AG04450 (cell line): ENCODE data around the gene ABTB2. TPM values are rescaled to one million over a fixed set of nuclear protein-coding genes. Genes with fewer than 3 reads are reported as not detected.

Source experiments
- CTCF ChIA-PET: fragments of 300-600, 350-600 bp; formaldehyde crosslinking; extraction: SDS; loops from one replicate; lab custom pipeline; 2022; ENCODE audit warnings: antibody characterized with exemption, inconsistent platforms; lab: Charles Lee
- POLR2A ChIA-PET: fragments of 350-600 bp; formaldehyde crosslinking; extraction: SDS; loops from one replicate; lab custom pipeline; 2021; ENCODE audit warnings: antibody characterized with exemption, inconsistent platforms; lab: Yijun Ruan, JAX
- DNase-seq: peaks from one replicate; pipeline ENCODE4 v3.0.0-alpha.2; 2011; ENCODE audit warnings: low read depth, low spot score
- H3K27ac ChIP-seq: one replicate; pipeline ENCODE4 v1.5.1; 2012; ENCODE audit warnings: low read depth, low read length, control low read depth
- H3K27me3 ChIP-seq: one replicate; pipeline ENCODE4 v1.6.0; 2012; ENCODE audit warnings: low read length; ENCODE audit not compliant: control insufficient read depth, insufficient read depth
- H3K4me3 ChIP-seq: 2 replicates; pipeline ENCODE4 v1.5.1; 2011; ENCODE audit warnings: mild to moderate bottlenecking, low read depth, low read length, control low read depth
- H3K9me3 ChIP-seq: 2 replicates; pipeline ENCODE4 v1.5.1; 2012; ENCODE audit warnings: low read length; ENCODE audit not compliant: control insufficient read depth, insufficient read depth
- CTCF ChIP-seq: IDR thresholded peaks from 2 replicates; pipeline ENCODE4 v1.5.1; 2011; ENCODE audit warnings: low read depth, low read length, control low read depth, inconsistent platforms
- polyA plus RNA-seq: library from polyadenylated mRNA; depleted of rRNA; stranded (reverse); fragments of >200 nt; gene quantifications from 2 replicates; pipeline ENCODE4 v1.2.3, GENCODE V29; 2011

Gene ABTB2
- polyA plus RNA-seq, 1 experiment, result 0.43 TPM

GRCh38 chr11:34233215-34233614 lies 124.6 kb downstream of the ABTB2 start:
- CTCF ChIA-PET, result no interaction called here
- no peak for TF ChIP-seq CTCF
- DNase-seq, result no peak
- Histone ChIP-seq H3K4me3 (no peak overlapping the region), H3K9me3 (no peaks in the 10 kb centered on the region), H3K27me3 (peaks cover 8% of the 10 kb centered on the region), H3K27ac (no peak overlapping the region)
- POLR2A ChIA-PET, result no interaction called here

- Histone ChIP-seq H3K27me3 (peaks cover 8% of the 10 kb centered on the region), H3K4me3 (no peak overlapping the region), H3K9me3 (no peaks in the 10 kb centered on the region), H3K27ac (no peak overlapping the region)
- ChIA-PET POLR2A (no interaction called here), CTCF (no interaction called here)
- no peak for TF ChIP-seq CTCF
- no peak for DNase-seq
These were observed 125.0 kb downstream of the ABTB2 start for GRCh38 chr11:34232807-34233206.

GRCh38 chr11:34226210-34226609 lies 131.6 kb downstream of the ABTB2 start:
- TF ChIP-seq CTCF, result no peak
- ChIA-PET POLR2A (no interaction called here), CTCF (no interaction called here)
- Histone ChIP-seq H3K27ac (no peak overlapping the region), H3K27me3 (peaks cover 10% of the 10 kb centered on the region), H3K9me3 (no peaks in the 10 kb centered on the region), H3K4me3 (no peak overlapping the region)
- DNase-seq, result no peak

- TF ChIP-seq CTCF, result no peak
- ChIA-PET POLR2A (no interaction called here), CTCF (interaction anchor here (1.4 kb wide), 1 partner anchor 51 kb away, joined by 4 read pairs; no protein-coding TSS in a partner anchor)
- DNase-seq, result no peak
- Histone ChIP-seq H3K27ac (no peak overlapping the region), H3K27me3 (peaks cover 5% of the 10 kb centered on the region), H3K4me3 (no peak overlapping the region), H3K9me3 (no peaks in the 10 kb centered on the region)
These were observed 132.7 kb downstream of the ABTB2 start for GRCh38 chr11:34225091-34225490.

- no peak for DNase-seq
- CTCF ChIA-PET, result interaction anchor here (1.4 kb wide), 1 partner anchor 50 kb away, joined by 4 read pairs; no protein-coding TSS in a partner anchor
- H3K4me3 ChIP-seq, result no peak overlapping the region
- TF ChIP-seq CTCF, result no peak
- no peak overlapping the region for H3K27ac ChIP-seq
- peaks cover 3% of the 10 kb centered on the region for H3K27me3 ChIP-seq
- no peaks in the 10 kb centered on the region for H3K9me3 ChIP-seq
- POLR2A ChIA-PET, result no interaction called here
These were observed 133.3 kb downstream of the ABTB2 start for GRCh38 chr11:34224434-34224966.
